AG20443 (cell line): ENCODE results near the gene SRPK2.
"Not testable (repeated sequence)": the region's sequence is repeated elsewhere in the genome, so short reads cannot be mapped to it uniquely, and the experiment has no call there.

ENCODE experiments used
- DNase-seq: peaks from one replicate; pipeline ENCODE4 v3.0.0; 2012; ENCODE audit warnings: low spot score, mixed read lengths

SRPK2 gene

DNA sequence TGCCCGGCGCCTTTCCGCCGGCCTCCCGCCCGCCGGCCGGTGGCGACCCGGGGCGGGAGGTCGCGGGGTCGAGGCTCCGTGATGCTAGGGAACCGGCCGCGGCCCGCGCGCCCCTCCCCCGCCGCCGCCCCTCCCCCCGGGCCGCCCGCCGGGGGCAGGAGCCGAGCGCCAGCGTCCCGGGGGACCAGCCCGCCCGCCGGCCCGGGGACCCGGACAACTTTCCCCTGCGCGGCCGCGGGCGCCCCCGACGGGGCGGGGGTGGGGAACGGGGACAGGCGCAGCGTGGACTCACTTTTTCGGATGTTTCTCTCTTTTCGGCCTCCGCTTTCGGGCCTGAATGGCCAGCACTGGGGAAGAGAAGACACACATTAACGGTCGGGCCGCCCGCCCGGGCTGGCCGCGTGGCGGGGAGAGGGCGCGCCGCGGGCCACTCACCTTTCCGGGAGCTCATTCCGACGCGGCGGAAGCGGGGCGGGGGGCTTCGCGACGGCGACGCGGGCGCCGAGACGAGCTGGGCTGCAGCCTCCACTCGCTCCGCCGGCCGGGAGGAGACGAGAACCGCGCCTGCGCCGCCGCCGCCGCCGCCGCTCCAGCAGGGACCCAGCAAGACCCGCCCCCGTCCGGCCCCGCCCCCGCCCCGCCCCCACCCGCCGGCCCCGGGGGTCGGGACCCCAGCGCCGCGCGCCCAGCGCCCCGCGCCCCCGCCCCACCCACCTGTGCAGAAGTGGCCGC, at the start of gene SRPK2:
TSS of gene SRPK2 (minus strand) at position 566 of the 732 bp plus-strand sequence.
- DNase-seq: peak; percentile 96

DNA sequence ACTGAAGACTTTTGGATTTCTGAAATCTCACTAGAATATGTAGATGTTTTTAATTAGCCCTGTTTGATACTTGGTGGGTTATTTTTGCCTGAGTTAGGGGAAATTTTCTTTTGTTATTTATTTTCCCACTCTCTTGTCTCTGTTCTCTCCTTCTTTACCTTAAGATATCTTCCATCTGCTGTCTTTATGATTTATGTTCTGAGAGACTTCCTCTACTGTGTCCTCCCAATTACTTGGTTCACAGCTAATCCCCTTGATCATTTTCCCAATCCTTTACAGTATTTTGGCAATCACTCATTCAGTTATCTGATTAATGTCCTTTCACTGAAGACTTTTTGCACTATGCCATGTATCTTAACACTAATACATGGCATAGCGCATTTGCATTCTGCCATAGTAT, 49.5 kb upstream of the SRPK2 start:
- DNase-seq: no peak

DNA sequence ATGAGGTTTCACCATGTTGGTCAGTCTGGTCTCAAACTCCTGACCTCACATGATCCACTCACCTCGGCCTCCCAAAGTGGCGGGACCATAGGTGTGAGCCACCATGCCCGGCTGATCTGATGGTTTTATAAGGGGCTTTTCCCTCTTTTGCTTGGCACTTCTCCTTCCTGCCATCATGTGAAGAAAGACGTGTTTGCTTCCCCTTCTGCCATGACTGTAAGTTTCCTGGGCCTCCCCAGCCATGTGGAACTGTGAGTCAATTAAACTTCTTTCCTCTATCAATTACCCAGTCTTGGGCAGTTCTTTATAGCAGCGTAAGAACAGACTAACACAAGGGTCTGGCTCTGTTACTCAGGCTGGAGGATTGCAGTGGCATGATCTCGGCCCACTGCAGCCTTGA, 48.6 kb upstream of the SRPK2 start:
- not testable (repeated sequence) for DNase-seq

DNA sequence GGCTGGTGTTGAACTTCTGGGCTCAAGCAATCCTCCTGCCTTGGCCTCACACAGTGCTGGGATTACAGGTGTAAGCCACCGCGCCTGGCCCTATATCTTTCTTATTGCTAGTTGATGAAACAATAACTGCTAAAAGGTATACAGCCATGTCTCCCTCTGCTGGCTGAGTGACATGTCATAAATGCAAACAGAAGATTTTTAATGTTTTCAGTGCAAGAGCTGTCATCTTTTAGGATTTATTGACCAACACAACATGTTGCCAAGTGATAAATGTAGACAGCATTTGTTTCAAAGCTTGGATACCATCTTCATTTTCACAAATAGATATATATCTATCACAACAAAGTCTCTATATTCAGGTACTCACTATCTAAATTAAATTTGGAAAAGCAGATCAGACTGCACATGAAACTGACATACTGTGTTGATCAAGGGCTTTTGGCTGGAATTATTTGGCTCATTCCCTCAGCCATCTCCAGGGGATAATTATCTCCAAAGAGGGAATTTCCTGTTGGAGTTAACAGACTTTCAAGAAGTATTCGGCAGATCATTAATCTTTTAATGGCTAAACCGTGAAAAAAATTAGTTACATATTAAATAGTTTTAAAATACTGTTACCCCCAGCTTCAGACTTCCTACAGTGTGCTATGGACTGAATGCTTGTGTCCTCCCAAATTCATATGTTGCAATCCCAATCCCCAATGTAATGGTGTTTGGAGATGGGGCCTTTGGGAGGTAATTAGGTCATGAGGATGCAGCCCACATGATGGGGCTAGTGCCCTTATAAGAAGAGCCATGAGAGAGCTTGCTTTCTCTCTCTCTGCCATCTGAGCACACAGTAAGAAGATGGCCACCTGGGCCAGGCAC, 41.3 kb upstream of the SRPK2 start:
- DNase-seq: peak; percentile 20

DNA sequence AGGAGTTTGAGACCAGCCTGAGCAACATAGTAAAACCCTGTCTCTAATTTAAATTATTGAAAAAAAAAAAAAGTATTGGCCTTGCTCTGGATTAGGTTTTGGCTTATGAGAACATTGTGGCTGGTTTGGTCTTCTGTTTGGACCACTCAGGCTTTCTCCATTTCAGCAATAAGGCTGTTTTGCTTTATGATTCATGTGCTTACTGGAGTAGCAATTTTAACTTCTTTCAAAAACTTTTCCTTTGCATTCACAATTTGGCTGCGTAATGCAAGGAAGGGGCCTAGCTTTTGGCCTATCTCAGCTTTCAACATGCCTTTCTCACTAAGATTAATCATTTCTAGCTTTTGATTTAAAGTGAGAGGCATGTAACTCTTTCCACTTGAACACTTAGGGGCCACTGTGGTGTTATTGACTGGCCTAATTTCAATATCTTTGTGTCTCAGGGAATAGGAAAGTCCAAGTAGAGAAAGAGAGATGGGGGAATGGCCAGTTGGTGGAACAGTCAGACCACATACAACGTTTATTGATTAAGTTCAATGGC, 38.0 kb upstream of the SRPK2 start:
- DNase-seq: no peak

DNA sequence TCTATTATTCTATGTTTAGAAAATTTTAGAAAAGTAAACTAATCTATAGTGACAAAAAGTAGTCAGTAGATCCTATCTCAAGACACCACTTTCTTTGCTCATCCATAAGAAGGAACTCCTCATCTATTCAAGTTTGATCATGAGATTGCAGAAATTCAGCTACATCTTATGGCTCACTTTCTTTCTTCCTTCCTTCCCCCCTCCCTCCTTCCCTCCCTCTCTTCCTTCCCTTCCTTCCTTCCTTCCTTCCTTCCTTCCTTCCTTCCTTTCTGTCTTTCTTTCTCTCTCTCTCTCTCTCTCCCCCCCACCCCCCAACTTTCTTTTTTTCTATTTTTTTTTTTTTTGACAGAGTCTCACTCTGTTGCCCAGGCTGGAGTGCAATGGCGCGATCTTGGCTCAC, 35.3 kb upstream of the SRPK2 start:
- no peak for DNase-seq

DNA sequence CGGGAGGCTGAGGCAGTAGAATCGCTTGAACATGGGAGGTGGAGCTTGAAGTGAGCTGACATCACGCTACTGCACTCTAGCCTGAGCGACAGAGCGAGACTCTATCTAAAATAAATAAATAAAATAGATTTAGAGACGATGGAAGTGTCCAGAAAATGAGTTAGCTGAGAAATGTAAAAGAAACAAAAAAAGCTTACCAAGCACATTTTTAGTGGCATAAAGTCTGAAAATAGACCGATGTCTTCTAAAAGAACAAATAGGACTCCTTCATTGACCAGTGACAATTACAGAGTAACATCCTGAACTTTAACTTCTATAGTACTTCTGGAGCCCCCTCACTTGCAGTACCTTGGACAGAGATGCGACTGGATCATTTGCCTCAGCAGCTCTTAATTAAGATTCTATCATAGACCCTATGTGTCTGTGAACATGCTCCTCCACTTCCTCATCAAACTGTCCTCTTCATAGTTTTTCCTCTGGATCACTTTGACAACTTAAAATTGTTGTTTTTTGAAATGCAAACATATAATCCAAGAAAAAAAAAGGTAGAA, 25.2 kb upstream of the SRPK2 start:
- DNase-seq: no peak

DNA sequence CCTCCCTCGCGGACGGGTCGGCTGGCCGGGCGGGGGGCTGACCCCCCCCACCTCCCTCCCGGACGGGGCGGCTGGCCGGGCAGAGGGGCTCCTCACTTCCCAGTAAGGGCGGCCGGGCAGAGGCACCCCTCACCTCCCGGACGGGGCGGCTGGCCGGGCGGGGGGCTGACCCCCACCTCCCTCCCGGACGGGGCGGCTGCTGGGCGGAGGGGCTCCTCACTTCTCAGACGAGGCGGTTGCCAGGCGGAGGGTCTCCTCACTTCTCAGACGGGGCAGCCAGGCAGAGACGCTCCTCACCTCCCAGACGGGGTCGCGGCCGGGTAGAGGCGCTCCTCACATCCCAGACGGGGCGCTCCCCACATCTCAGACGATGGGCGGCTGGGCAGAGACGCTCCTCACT, 22.1 kb upstream of the SRPK2 start:
- DNase-seq: not testable (repeated sequence)

DNA sequence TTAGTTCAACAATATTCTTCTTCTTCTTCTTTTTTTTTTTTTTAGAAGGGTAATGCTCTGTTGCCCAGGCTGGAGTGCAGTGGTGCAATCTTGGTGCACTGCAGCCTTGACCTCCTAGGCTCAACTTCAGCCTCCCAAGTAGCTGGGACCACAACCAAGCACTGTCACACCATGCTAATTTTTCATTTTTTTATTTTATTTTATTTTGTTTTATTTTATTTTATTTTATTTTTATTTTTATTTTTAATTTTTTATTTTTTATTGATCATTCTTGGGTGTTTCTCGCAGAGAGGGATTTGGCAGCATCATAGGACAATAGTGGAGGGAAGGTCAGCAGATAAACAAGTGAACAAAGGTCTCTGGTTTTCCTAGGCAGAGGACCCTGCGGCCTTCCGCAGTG, 21.1 kb upstream of the SRPK2 start:
- DNase-seq: not testable (repeated sequence)

DNA sequence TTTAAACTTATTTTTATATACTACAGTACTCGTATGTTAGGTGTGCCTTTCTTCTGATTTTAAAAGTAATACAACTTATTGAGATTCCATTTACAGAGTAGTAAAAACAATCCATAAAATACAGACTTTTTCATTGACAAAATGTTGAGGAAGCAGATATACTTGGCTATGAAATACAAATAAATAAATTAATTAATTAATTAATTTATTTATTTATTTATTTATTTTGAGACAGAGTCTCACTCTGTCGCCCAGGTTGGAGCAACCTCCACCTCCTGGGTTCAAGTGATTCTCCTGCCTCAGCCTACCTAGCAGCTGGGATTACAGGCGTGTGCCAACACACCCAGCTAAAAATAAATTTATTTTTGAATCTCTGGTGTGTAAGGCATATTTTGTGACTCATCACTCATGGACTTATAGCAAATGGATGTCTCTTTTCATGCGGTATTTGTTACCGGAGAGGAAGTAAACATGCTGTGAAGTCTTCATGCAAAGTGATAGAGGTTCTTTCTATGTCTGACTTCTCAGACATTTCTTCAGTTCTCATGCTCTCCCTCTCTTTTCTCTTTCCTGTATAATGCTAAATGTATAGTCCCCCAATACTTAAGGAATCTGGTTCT, 20.2 kb upstream of the SRPK2 start:
- DNase-seq: no peak

DNA sequence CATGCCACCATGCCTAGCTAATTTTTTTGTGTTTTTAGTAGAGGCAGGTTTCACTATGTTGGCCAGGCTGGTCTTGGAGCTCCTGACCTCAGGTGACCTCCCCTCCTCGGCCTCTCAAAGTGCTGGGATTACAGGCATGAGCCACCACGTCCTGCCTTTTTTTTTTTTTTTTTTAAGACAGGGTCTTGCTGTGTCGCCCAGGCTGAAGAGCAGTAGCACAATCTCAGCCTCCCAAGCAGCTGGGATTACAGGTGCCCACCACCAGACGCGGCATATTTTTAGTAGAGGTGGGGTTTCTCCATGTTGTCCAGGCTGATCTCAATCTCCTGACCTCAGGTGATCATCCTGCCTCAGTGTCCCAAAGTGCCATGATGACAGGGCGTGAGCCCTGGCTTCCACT, 14.4 kb upstream of the SRPK2 start:
- no peak for DNase-seq

DNA sequence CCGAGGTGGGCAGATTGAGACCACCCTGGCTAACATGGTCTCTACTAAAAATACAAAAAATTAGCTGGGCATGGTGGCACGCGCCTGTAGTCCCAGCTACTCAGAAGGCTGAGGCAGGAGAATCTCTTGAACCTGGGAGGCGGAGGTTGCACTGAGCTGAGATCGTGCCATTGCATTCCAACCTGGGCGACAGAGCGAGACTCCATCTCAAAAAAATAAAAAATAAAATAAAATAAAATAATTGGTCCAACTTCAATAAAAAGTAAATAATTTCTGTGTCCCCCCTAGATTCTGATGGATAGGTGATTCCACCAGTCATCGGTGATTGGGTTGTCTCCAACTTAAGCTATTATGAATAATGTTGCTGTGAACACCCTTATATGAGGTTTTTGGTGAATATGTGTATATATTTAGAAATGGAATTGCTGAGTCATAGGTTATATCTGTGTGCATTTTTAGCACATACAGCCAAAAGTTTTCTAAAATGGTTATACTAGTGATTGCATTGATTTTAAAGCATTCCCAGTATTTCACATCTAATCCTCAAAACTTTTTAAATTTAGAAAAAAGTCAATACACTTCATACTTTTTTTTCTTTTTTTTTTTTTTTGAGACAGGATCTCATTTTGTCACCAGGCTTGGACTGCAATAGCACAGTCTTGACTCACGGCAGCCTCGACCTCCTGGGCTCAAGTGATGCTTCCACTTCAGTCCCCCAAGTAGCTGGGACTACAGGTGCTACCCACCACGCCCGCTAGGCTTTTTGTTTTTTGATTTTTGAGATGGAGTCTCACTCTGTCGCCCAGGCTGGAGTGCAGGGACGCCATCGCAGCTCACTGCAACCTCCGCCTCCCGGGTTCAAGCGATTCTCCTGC, 13.7 kb upstream of the SRPK2 start:
- DNase-seq: no peak

DNA sequence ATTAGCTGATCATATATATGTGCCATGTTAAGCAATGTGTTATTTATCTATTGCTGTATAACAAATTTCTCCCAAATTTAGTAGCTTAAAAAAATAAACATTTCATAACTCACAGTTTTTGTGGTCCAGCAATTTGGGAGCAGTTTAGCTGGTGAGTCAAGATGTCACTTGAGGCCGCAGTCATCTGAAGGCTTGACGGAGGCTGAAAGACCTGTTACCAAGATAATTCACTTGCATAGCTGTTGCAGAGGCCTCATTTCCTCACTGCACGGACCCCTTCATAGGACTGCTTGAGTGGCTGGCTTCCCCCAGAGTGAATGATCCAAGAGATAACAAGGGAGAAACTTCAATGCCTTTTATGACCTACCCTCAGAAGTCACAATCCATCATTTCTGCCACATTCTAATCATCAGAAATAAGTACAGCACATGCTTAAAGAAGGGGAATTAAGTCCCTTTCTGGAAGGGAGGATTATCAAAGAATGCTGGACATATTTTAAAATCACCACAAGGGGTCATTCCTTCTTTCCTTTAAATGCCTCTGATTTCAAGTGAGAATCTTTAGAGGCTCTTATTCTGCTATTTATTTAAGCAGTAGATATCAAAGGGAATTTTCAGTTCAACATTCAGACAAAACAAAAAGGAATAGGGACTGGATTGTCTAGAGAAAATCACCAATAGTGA, 10.5 kb upstream of the SRPK2 start:
- peak; percentile 28 for DNase-seq

DNA sequence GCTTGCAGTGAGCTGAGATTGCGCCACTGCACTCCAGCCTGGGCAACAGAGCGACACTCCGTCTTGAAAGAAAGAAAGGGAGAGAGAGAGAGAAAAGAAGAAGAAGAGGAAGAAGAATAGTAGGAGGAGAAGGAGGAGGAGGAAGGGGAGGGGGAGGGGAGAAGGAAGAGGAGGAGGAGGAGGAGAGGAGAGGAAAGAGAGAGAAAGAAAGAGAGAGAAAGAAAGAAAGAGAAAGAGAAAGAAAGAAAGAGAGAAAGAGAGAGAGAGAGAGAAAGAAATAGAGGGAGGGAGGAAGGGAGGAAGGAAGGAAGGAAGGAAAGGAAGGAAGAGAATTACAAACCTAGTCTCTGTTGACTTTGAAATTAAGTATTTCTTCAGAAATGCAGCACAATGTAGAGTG, 7.8 kb upstream of the SRPK2 start:
- no peak for DNase-seq

DNA sequence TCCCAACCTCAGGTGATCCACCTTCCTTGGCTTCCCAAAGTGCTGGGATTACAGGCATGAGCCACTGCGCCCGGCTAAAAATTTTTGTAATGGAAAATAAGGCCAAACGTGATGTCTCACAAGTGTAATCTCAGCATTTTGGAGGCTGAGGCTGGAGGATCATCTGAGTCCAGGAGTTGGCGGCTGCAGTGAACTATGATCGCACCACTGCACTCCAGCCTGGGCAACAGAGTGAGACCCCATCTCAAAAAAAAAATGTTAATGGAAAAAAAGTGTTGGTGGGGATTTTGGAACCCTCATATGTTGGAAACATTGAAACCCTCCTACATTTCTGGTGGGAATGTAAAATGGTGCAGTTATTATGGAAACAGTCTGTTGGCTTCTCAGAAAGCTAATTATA, 2.7 kb upstream of the SRPK2 start:
- DNase-seq: no peak

DNA sequence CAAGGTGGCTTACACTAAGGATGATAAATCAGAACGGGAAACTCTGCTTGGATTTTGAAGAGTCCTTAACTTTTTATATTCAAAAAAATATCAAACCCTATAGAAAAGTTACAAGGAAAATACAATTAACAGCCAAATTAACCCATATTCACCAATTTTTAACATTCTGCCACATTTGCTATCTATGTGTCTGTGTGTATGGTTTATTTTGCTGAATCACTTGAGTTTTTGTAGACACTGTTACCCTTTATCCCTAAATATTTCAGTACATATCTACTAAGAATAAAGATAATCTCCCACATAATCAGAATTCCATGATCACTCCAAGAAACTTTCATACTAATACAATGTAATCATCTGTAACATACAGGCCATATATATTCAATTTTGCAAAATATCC, 1.2 kb upstream of the SRPK2 start:
- no peak for DNase-seq

DNA sequence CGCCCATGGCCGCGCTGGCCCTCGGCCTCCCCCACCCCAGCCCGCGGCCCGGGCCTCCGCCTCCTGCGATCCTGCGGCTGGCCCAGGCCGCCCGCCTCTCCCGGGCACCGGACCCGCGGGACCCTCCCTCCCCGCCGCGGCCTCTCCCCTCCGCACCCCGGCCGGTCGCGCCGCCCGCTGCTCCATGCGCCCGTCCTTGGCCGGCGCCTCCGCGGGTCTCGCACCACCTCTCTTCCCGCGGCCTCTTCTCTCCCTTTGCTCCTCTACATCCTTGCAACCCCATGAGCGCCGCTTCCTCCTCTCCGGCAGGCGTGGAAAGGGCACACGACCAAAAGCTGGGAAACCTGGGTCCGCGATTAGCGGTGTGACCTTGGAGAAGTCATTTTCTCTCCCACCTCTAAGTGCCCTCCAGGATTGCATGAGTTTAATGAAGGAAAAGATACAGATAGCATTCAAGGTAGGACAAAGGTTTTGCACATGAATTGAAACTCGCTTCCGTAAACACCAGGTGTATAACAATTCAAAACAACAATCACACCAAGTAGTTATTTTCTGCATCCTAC, 448 bp upstream of the SRPK2 start:
- peak; percentile 84 for DNase-seq

DNA sequence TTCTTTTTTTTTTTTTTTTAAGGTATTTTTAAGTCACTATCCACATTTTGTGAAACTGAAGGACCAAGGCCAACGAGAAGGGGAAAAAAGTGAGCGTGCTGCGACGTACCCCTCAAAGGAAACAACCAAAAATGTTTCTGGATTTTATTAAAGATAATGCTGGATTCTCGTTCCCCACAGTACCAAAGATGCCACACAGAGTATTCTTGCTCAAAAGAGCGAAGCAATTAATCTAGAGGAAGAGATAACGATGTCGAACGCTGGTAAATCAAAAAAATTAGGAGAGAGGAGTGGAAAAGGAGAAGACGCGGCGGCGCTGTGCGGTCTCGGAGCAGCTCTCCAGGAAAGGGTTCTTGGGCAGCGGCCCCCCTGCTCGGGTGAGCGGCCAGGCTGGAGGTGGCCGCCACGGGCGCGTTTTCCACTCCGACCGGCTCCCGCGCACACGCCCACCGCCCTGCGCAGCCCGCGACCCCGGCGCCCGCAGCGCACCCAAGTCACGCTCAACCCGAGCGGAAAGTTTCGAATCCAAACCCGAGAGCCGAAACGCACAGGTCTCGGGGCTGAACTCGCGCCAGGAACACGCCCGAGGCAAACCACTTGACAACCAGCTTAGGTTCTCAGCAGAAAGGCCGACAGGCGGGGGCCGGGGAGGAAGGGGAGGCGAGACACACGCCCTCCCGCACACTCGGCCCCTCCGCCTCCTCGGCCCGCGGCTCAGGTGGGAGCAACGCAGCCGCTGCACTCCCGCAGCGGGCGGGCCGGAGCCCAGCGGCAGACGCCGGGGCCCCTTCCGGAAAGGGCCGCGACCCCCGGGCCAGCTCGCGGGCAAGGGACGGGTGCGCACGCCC, 989 bp downstream of the SRPK2 start:
- DNase-seq: peak; percentile 72

DNA sequence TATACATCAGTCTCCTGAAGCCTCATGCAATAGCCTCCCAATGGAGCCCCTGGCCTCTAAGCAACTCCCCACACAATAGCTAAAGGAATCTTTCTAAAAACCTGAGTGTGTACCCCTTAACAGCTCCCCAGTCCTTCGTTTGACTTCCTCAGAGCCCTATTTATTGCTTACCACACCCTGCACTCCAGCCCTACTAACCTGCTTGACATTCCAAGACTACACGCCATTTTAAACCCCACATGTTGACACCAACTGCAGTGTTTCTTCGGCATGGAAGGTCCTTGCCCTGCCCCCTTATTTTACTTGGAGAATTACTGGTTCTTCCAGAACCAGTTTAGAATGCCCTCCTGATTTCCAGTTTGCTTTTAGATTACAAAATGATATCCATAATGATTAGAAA, 10.8 kb downstream of the SRPK2 start:
- DNase-seq: no peak
